Measurements from ENCODE around the gene GSTM2.

Gene GSTM2

GRCh38 chr1:109629372-109630030, 38.4 kb upstream of the GSTM2 start:
- DNase-seq (ENCODE audit: low spot score): no peak

- no peak for DNase-seq (ENCODE audit: low spot score)
Measured at GRCh38 chr1:109630081-109630897, 37.6 kb upstream of the GSTM2 start.

GRCh38 chr1:109630898-109631512, 36.9 kb upstream of the GSTM2 start:
- no peak for DNase-seq (ENCODE audit: low spot score)

- no peak for DNase-seq (ENCODE audit: low spot score)
Measured at GRCh38 chr1:109631513-109632505, 36.0 kb upstream of the GSTM2 start.

- DNase-seq (ENCODE audit: low spot score): peak; percentile 77
Measured at GRCh38 chr1:109632671-109633346, 35.0 kb upstream of the GSTM2 start.

- DNase-seq (ENCODE audit: low spot score): no peak
Measured at GRCh38 chr1:109634292-109634691, 33.6 kb upstream of the GSTM2 start.

- DNase-seq (ENCODE audit: low spot score): no peak
Measured at GRCh38 chr1:109634771-109635750, 32.8 kb upstream of the GSTM2 start.

- no peak for DNase-seq (ENCODE audit: low spot score)
Measured at GRCh38 chr1:109635862-109636200, 32.0 kb upstream of the GSTM2 start.

- DNase-seq (ENCODE audit: low spot score): no peak
Measured at GRCh38 chr1:109636201-109636952, 31.5 kb upstream of the GSTM2 start.

- no peak for DNase-seq (ENCODE audit: low spot score)
Measured at GRCh38 chr1:109637446-109637845, 30.4 kb upstream of the GSTM2 start.

- no peak for DNase-seq (ENCODE audit: low spot score)
Measured at GRCh38 chr1:109639063-109639840, 28.6 kb upstream of the GSTM2 start.

GRCh38 chr1:109639841-109640184, 28.0 kb upstream of the GSTM2 start:
- no peak for DNase-seq (ENCODE audit: low spot score)

- DNase-seq (ENCODE audit: low spot score): peak; percentile 75
Measured at GRCh38 chr1:109640285-109640865, 27.5 kb upstream of the GSTM2 start.

GRCh38 chr1:109641078-109641740, 26.6 kb upstream of the GSTM2 start:
- DNase-seq (ENCODE audit: low spot score): no peak

- no peak for DNase-seq (ENCODE audit: low spot score)
Measured at GRCh38 chr1:109641861-109642260, 26.0 kb upstream of the GSTM2 start.

- no peak for DNase-seq (ENCODE audit: low spot score)
Measured at GRCh38 chr1:109642626-109643025, 25.2 kb upstream of the GSTM2 start.
